Transverse colon (tissue), 4 donors: Measurements from ENCODE around the gene LRIT1.

Experiments used
- POLR2AphosphoS5 ChIP-seq, 3 donors: sonication (generic); formaldehyde crosslinking; IDR thresholded peaks; one replicate each; pipeline ENCODE4 v1.6.1; 2016; ENCODE audit warnings: antibody characterized with exemption in 3 of 3
- TF ChIP-seq, protein P1 (sequence below), 5 experiments: fragments of 200-600 bp in 3 of 5; fragments of 450-650 bp in 2 of 5; sonication (generic) in 3 of 5; IDR thresholded peaks; 1 replicate in 2 of 5; 2 replicates in 3 of 5; pipeline ENCODE4 v1.5.1; 2016 to 2017; ENCODE audit warnings: antibody characterized with exemption in 5 of 5, inconsistent platforms in 3 of 5, mild to moderate bottlenecking in 2 of 5, moderate library complexity in 1 of 5

DNA sequence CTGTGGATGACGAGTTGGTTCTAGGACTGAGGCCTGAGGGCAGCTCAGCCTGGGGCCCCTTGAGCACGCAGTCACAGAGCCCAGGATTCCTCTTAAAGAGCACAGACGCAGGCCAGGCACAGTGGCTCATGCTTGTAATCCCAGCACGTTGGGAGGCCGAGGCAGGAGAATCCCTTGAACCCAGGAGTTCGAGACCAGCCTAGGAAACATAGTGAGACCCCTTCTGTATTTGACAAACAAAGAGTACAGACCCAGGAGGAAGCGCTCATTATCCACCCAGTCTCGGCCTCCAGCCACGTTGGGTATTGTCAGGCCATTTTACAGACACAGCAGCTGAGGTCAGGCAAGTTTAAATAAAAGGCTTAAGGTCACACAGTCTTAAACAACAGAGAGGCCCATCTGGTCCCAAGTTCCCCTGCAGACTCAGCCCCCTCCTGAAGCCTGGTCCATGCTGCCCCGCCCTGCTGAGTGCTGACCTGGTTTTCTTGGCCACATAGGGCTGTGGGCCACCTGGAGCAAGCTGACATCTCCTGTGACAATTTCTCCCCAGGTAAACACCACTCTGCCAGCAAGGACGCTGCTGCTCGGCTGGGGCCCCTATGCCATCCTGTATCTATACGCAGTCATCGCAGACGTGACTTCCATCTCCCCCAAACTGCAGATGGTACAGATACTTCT lies 16.1 kb upstream of the LRIT1 start:
- TF ChIP-seq, protein P1, sequence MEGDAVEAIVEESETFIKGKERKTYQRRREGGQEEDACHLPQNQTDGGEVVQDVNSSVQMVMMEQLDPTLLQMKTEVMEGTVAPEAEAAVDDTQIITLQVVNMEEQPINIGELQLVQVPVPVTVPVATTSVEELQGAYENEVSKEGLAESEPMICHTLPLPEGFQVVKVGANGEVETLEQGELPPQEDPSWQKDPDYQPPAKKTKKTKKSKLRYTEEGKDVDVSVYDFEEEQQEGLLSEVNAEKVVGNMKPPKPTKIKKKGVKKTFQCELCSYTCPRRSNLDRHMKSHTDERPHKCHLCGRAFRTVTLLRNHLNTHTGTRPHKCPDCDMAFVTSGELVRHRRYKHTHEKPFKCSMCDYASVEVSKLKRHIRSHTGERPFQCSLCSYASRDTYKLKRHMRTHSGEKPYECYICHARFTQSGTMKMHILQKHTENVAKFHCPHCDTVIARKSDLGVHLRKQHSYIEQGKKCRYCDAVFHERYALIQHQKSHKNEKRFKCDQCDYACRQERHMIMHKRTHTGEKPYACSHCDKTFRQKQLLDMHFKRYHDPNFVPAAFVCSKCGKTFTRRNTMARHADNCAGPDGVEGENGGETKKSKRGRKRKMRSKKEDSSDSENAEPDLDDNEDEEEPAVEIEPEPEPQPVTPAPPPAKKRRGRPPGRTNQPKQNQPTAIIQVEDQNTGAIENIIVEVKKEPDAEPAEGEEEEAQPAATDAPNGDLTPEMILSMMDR (IDR thresholded peaks at IDR 0.05) = no peak
- TF ChIP-seq POLR2AphosphoS5 (IDR thresholded peaks at IDR 0.05) = no peak
